GM19239 (cell line): Measurements from ENCODE around the gene THNSL1.
"Not testable (repeated sequence)": the region's sequence is repeated elsewhere in the genome, so short reads cannot be mapped to it uniquely, and the experiment has no call there.

ENCODE experiments used
- DNase-seq: peaks from one replicate; pipeline ENCODE4 v3.0.0; 2011; ENCODE audit warnings: low spot score; ENCODE audit not compliant: insufficient read length
- FAIRE-seq: peaks from 2 replicates; lab custom pipeline; 2011; peaks lifted over from hg19 to GRCh38; lab: Jason Lieb, UNC

THNSL1 gene

DNA sequence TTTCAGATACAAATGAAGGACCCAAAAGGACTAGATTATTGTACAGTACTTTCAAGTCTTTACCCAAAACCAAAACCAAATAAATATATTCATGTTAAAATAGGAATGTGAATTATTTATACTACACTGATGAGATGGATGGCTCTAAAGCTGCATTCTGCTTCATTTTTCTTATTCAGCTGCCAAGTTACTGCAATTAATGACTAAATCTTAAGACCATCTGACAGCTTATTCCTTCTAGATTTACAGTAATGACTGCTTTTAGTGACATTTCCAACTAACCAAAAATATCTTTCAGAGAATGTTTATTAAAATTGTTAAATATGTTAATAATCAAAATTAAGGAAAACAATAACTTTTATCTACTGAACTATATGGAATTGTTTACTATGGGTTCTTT is 21.3 kb upstream of the THNSL1 start:
- FAIRE-seq (no peak), DNase-seq (no peak)

DNA sequence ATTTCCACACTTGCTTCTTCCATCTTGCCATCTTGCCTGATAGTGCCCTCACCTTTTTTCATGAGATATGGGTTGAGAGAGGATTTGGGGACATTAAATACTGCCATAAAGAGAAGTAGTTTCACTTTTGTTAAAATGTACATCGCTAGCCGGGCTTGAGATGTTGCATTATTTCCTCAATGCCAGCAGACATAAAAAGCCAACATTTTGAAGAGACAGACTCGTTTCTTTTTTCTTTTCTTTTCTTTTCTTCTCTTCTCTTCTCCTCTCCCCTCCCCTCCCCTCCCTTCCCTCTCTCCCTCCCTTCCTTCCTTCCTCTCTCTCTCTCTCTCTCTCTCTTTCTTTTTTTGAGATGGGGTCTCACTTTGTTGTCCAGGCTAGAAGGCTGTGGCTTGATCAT is 18.4 kb upstream of the THNSL1 start:
- DNase-seq = no peak
- no peak for FAIRE-seq

GRCh38 chr10:25011591-25011990 is 4.8 kb upstream of the THNSL1 start:
- not testable (repeated sequence) for FAIRE-seq

DNA sequence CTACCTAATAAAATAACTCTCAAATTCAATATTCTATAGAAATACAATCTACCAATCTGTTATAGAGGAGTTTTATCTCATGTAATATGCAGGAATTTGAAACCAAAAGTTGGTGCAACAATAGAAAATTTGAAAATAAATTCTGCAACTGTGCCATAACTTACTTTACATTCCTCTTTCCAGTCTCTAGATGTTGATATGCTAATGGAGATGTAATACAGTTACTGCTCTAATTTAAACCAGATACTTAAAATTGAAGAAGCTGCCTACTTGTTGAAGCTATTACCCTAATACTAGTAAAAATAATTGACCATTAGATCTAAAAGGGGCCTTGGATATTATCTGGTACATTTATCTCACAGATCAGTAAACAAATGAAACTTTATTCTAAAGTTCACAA is 1.8 kb upstream of the THNSL1 start:
- no peak for DNase-seq
- no peak for FAIRE-seq

More at GRCh38 chr10:25011591-25011990, 4.8 kb upstream of the THNSL1 start:
- DNase-seq = not testable (repeated sequence)

DNA sequence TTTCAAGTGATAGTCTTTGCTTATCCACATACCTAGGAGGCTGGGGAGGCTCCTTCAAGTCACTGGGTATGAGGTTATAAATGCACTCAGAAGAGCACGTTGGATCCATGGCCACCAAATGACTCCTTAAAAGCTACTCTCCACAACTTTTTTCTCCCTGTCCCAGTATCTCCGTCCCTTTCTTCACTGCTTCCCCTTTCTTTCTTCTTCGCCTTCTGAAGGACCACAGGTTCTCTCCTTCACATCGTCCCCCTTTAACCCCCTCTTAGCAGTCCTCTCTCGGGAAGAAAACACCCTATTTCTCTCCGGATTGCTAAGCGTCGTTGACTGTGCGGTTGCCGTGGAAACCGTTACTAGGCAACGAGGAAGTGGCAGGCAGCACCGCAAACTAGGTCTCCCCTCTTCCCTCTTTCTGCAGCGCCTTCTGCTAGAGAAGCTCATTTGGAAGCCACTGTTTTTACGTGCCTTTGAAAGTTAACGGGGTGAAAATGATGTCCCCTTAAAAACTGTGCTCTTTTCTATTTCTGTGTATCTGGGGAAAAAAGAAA is 510 bp upstream of the THNSL1 start, which contains the start of gene ENKUR:
Gene ENKUR, minus strand, starts transcription at position 331 of the 548 bp plus-strand sequence. Its CDS starts 222 bp downstream, at position 109.
- FAIRE-seq (no peak), DNase-seq (peak; percentile 62)

- DNase-seq (no peak), FAIRE-seq (peak; percentile 55)
Measured at GRCh38 chr10:25017154-25017590, 760 bp downstream of the THNSL1 start.

- FAIRE-seq (no peak), DNase-seq (no peak)
Measured at GRCh38 chr10:25017661-25018060, 1.2 kb downstream of the THNSL1 start.

DNA sequence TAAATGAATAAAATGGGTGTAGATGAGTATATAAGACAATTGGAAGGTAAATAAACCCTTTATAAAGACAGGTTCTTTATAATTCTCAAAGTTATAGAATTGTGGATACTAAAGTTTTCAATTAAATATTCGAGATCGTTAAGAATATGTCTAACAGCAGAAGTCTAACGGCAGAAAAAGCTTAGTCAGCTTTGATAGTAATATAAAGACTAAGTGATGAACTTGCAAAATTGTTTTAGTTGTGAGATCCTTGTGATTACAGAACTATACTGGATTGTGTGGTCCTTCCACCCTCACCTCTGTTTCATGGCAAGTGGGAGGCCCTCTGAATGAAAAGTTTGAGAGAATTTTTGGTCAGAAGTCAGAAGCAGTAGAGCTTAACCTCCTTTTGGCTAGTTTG is 2.3 kb downstream of the THNSL1 start:
- no peak for DNase-seq
- no peak for FAIRE-seq

DNA sequence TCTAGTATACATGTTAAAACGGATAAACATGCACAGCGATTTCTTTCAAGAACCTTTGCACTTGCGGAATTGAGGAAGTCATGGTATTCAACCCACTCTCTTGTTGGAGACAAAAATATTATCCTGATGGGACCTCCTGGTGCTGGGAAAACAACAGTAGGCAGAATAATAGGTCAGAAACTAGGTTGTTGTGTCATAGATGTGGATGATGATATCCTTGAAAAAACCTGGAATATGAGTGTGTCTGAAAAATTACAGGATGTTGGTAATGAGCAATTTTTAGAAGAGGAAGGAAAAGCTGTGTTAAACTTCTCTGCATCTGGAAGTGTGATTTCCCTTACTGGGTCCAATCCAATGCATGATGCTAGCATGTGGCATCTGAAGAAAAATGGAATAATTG is 6.9 kb downstream of the THNSL1 start:
- FAIRE-seq = no peak
- DNase-seq = no peak

- no peak for FAIRE-seq
- DNase-seq = no peak
Measured at GRCh38 chr10:25024528-25024927, 8.1 kb downstream of the THNSL1 start.

DNA sequence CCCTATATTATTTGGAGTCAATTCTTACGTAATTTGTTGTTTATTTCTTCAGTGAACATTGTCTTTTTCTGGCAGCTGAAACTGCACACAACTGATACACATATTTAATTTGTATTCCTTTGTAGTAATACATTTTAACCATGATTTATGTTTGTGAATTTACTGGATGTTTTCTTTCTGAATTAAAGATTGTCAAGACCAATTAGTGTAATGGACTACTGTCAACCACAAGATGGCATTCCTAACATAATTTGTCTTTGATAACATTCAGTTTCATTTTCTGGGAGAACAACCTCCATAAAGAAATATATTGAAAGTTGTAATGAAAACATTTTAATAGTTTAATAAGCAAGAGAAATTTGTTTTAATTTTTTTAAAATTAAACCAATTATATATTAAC is 10.1 kb downstream of the THNSL1 start:
- no peak for DNase-seq
- FAIRE-seq = no peak

DNA sequence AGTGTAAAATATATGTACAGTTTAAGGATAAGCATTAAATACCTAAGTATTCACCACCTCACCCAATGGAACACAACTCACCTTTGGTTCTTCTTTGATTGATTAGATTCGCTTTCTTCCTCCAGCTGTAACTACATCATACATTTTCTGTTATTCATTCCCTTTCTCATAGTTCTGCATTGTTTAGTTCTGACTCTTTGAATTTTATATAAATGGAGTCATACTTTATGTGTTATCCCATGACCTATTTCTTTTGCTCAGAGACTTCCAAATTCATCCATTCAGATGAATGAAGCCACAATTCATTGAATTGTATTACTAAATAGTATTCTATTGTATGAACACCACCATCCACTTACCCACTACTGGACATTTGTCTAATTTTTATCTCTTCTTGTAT is 12.3 kb downstream of the THNSL1 start:
- FAIRE-seq = no peak
- DNase-seq = no peak

DNA sequence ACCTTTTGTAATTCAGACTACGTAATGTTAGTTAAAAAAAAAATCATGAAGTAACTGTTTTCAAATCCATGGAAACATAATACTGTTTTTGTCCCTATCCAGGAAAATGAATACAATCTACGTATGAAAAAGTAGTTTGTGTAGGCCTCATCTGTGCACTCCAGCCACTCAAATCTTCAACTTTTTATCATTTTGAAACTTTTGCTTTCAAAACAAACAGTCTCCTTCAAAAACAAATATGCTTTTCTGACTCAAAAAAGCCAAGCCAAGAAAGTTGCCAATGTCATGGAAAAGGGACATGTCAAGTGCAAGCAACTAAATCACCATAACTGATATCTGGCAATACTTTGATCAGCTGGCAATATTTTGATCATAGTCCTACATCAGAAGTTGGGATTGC is 13.1 kb downstream of the THNSL1 start:
- FAIRE-seq (no peak), DNase-seq (no peak)

- DNase-seq (no peak), FAIRE-seq (no peak)
Measured at GRCh38 chr10:25036381-25036780, 20.0 kb downstream of the THNSL1 start.

DNA sequence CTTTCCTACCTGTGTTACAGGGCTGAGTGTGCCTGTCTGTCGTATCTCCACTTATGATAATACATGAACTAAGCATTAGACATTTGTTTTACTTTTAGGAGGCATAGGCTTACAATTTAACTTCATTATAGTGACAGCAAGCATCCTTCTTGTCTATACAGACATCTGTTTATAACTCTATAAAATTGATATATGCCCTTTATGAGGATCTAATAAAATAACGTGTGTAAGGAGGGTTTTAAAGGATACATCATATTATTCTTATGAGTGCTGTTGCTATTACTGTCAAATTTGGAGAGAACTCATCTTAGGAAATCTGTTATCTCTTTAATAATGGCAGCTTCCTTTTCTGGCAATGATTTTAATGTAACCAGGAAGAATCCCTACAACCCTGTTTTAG is 21.9 kb downstream of the THNSL1 start:
- no peak for FAIRE-seq
- DNase-seq = no peak

GRCh38 chr10:25039531-25039930 is 23.1 kb downstream of the THNSL1 start:
- DNase-seq (no peak), FAIRE-seq (no peak)

DNA sequence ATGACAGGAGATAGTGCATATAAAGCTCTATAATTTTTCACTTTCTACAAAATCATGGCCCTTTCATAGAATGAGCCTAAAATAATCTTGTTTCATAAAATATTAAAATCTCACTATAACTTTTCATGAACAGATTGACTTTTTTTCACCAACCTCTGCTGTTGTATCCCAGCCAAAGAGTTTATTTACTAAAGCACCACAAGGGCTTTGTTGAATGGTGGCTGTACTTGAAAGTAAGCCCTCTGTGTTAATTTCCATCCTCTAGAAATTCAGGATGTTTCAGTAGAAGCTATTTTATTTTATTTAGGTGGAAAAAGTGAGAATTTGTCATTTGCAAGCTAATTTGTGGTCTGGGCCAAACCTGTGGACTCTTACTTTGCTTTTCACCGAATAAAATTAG is 30.2 kb downstream of the THNSL1 start:
- FAIRE-seq (no peak), DNase-seq (no peak)

DNA sequence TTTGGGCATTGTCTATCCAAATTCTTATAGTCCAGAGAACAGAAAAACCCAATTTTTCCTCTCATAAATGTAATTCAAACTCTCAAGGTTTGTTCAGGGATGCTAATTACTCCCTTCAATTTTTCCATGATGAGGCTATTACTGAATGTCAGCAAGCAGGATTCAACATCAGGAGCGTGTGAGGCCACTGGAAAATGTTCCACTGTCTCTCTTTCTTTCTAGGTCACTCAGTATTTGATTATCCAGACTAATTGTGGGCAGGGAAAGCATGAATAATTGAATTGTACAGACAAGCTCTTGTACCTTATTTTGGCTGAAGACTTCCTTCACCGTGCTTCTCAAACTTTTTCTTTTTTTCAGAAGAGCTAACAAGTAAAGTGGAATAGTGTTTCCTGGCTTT is 30.7 kb downstream of the THNSL1 start:
- FAIRE-seq (no peak), DNase-seq (no peak)

GRCh38 chr10:25047591-25048301 is 31.3 kb downstream of the THNSL1 start:
- DNase-seq = no peak
- FAIRE-seq = no peak

DNA sequence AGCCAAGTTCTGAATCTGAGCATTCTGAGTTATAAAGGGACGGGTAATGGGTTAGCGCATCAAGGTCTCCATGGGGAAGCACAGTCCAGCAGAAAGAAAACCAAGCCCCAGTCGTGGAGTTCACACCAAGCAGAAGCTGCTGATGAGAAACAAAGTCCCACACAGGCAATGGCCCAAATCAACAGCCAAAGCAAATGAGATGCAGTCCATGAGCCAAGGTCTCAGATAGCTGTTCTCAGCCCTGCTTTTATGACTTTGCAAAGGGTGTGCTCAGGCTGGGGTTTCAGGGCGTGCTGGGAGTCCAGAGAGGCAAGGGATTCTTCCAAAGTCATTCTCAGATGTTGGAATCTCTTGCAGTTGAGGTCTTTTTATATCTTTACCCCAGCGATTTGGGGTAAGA is 32.0 kb downstream of the THNSL1 start:
- DNase-seq (no peak), FAIRE-seq (no peak)

DNA sequence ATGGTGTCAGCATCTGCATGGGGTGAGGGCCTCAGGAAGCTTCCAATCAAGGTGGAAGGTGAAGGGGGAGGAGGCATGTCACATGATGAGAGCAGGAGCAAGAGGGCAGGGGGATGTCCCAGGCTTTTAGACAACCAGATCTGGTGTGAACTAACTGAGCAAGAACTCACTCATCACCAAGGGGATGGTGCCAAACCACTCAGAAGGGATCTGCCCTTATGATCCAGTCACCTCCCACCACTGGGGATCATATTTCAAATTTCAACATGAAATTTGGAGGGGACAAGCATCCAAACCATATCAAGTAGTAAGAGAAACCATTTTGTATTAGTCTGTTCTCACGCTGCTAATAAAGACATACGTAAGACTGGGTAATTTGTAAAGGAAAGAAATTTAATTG is 33.6 kb downstream of the THNSL1 start:
- no peak for FAIRE-seq

DNA sequence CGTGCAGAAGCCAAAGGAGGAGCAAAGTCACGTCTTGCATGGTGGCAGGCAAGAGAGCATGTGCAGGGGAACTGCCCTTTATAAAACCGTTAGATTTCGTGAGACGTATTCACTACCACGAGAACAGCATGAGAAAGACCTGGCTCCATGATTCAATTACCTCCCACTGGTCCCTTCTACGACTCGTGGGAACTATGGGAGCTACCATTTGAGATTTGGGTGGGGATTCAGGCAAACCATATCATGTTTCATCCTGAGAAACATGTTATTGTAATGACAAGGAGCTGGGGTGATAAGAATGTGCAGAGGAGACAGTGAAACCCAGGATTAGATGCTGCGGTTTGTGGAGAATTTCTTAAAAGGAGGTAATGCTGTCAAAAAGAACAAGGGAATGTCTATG is 34.0 kb downstream of the THNSL1 start:
- no peak for FAIRE-seq
- no peak for DNase-seq

More for the DNA sequence above, 33.6 kb downstream of the THNSL1 start:
- DNase-seq = no peak
